Astrocyte (in vitro differentiated cells and primary cell): ENCODE measurements around the gene DERL3. TPM values are rescaled to one million over a fixed set of nuclear protein-coding genes. Genes with fewer than 3 reads are reported as not detected.

Source experiments
- DNase-seq: peaks from one replicate; pipeline ENCODE4 v3.0.0-alpha.2; 2010; ENCODE audit warnings: low read depth
- FAIRE-seq: peaks from 2 replicates; lab custom pipeline; 2011; peaks lifted over from hg19 to GRCh38; lab: Jason Lieb, UNC
- H2AFZ ChIP-seq: 2 replicates; pipeline ENCODE4 v1.6.0; 2012; ENCODE audit warnings: low read depth, low read length, inconsistent platforms
- H3K27ac ChIP-seq: 2 replicates; pipeline ENCODE4 v1.5.1; 2011; ENCODE audit warnings: low read depth, low read length, inconsistent platforms
- H3K27me3 ChIP-seq: 2 replicates; pipeline ENCODE4 v1.6.0; 2011; ENCODE audit warnings: low read length, inconsistent platforms; ENCODE audit not compliant: insufficient read depth
- H3K36me3 ChIP-seq: 2 replicates; pipeline ENCODE4 v1.5.1; 2011; ENCODE audit warnings: low read length, inconsistent platforms; ENCODE audit not compliant: insufficient read depth
- H3K4me1 ChIP-seq: 2 replicates; pipeline ENCODE4 v1.5.1; 2011; ENCODE audit warnings: low read length, inconsistent platforms; ENCODE audit not compliant: insufficient read depth
- H3K4me2 ChIP-seq: 2 replicates; pipeline ENCODE4 v1.6.0; 2012; ENCODE audit warnings: low read length, inconsistent platforms
- H3K4me3 ChIP-seq: 2 replicates; pipeline ENCODE4 v1.5.1; 2011; ENCODE audit warnings: low read depth, mild to moderate bottlenecking, low read length, inconsistent platforms; ENCODE audit not compliant: insufficient read depth
- H3K79me2 ChIP-seq: 2 replicates; pipeline ENCODE4 v1.6.0; 2012; ENCODE audit warnings: mild to moderate bottlenecking, low read length, inconsistent platforms; ENCODE audit not compliant: insufficient read depth
- H3K9ac ChIP-seq: 2 replicates; pipeline ENCODE4 v1.6.0; 2012; ENCODE audit warnings: mild to moderate bottlenecking, low read length, inconsistent platforms
- H3K9me3 ChIP-seq: 2 replicates; pipeline ENCODE4 v1.5.1; 2012; ENCODE audit warnings: low read depth, mild to moderate bottlenecking, low read length, inconsistent platforms; ENCODE audit not compliant: insufficient read depth
- H4K20me1 ChIP-seq: 2 replicates; pipeline ENCODE4 v1.6.0; 2012; ENCODE audit warnings: low read length, inconsistent platforms; ENCODE audit not compliant: insufficient read depth
- H3K27ac Mint-ChIP-seq: one replicate; pipeline ENCODE4 v1.8.0; 2021; ENCODE audit warnings: mild to moderate bottlenecking, mixed read lengths; ENCODE audit not compliant: unreplicated experiment
- H3K27me3 Mint-ChIP-seq: one replicate; pipeline ENCODE4 v1.8.0; 2021; ENCODE audit warnings: low read depth, mixed read lengths; ENCODE audit not compliant: unreplicated experiment
- H3K36me3 Mint-ChIP-seq: one replicate; pipeline ENCODE4 v1.8.0; 2021; ENCODE audit warnings: low read depth, mixed read lengths; ENCODE audit not compliant: unreplicated experiment
- H3K4me1 Mint-ChIP-seq: one replicate; pipeline ENCODE4 v1.8.0; 2021; ENCODE audit warnings: low read depth, mixed read lengths; ENCODE audit not compliant: unreplicated experiment
- H3K4me3 Mint-ChIP-seq: one replicate; pipeline ENCODE4 v1.8.0; 2021; ENCODE audit warnings: mild to moderate bottlenecking, moderate library complexity, mixed read lengths; ENCODE audit not compliant: unreplicated experiment
- H3K9me3 Mint-ChIP-seq: one replicate; pipeline ENCODE4 v1.8.0; 2021; ENCODE audit warnings: mild to moderate bottlenecking, mixed read lengths; ENCODE audit not compliant: unreplicated experiment
- EZH2 ChIP-seq: IDR thresholded peaks from 2 replicates; pipeline ENCODE4 v1.6.1; 2012; ENCODE audit warnings: mild to moderate bottlenecking, low read length, inconsistent platforms; ENCODE audit not compliant: insufficient read depth
- total RNA-seq: library from RNA; stranded (reverse); gene quantifications from 2 replicates; pipeline ENCODE4 v1.2.1, GENCODE V29; 2021
- TF ChIP-seq, protein P1 (sequence below): IDR thresholded peaks from 2 replicates; pipeline ENCODE4 v1.5.1; 2011; ENCODE audit warnings: low read depth, mild to moderate bottlenecking, inconsistent platforms, low read length, moderate library complexity; ENCODE audit not compliant: insufficient read depth

The DERL3 gene
- total RNA-seq, 1 donor from 2014 or later: 0.82 TPM

DNA sequence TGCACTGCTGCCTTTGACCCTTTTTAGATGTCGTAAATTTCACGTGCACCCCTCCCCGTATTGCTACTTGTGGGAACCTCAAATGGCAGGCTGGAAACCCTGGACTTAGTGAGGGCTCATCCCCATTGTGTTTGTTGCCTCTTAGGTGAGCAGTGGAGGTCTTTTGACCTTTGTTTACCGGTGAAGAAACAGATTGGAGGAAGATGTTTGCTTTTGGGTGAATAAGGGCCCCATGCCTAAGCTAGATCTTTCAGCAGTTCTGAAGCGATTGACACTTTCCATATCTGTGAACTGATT, 51.3 kb downstream of the DERL3 start:
- Histone ChIP-seq H3K27me3 (no peaks in the 10 kb centered on the region), H3K4me2 (peak overlapping the region; percentile 97), H3K9me3 (no peaks in the 10 kb centered on the region), H2AFZ (no peak overlapping the region), H3K9ac (peak overlapping the region; percentile 99), H3K36me3 (peaks cover 2% of the 10 kb centered on the region), H3K4me3 (peak overlapping the region; percentile 86), H3K27ac (peak overlapping the region; percentile 98), H3K79me2 (peaks cover 53% of the 10 kb centered on the region), H4K20me1 (peaks cover 52% of the 10 kb centered on the region), H3K4me1 (peaks cover 19% of the 10 kb centered on the region)
- Mint-ChIP-seq H3K4me3 (peak overlapping the region; percentile 96), H3K9me3 (no peaks in the 10 kb centered on the region), H3K27me3 (no peaks in the 10 kb centered on the region), H3K4me1 (peaks cover 22% of the 10 kb centered on the region), H3K36me3 (no peaks in the 10 kb centered on the region), H3K27ac (peak overlapping the region; percentile 84)
- TF ChIP-seq, protein P1, sequence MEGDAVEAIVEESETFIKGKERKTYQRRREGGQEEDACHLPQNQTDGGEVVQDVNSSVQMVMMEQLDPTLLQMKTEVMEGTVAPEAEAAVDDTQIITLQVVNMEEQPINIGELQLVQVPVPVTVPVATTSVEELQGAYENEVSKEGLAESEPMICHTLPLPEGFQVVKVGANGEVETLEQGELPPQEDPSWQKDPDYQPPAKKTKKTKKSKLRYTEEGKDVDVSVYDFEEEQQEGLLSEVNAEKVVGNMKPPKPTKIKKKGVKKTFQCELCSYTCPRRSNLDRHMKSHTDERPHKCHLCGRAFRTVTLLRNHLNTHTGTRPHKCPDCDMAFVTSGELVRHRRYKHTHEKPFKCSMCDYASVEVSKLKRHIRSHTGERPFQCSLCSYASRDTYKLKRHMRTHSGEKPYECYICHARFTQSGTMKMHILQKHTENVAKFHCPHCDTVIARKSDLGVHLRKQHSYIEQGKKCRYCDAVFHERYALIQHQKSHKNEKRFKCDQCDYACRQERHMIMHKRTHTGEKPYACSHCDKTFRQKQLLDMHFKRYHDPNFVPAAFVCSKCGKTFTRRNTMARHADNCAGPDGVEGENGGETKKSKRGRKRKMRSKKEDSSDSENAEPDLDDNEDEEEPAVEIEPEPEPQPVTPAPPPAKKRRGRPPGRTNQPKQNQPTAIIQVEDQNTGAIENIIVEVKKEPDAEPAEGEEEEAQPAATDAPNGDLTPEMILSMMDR: no peak
- TF ChIP-seq EZH2: no peak
- DNase-seq (no peak), FAIRE-seq (no peak)

DNA sequence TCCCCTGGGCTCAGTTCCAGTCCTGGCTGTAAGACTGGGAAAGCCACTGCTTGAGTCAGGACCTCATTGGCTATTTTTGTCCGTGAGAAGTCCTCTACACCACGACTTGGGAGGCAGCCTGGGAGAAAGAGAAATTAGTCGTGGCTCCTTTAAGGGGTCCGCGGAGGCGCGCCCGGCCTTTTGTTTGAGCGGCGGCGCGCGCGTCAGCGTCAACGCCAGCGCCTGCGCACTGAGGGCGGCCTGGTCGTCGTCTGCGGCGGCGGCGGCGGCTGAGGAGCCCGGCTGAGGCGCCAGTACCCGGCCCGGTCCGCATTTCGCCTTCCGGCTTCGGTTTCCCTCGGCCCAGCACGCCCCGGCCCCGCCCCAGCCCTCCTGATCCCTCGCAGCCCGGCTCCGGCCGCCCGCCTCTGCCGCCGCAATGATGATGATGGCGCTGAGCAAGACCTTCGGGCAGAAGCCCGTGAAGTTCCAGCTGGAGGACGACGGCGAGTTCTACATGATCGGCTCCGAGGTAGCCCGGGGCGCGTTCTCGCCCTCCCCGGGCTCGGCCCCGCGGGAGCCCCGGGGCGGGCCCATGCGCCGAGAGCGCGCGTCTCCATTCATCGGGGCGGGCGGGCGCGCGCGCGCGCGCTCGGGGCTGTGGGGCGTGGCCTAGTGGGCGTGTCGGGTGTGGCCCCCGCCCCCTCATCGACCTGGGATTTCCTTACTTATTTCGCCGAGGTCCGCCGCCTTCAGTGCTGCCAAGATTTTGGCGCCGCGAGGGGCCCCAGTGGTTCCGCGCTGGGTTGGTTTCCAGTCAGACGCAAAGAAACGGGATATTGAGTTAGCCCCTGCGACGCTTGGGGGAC, 51.8 kb downstream of the DERL3 start, which contains the start of gene SMARCB1:
Gene SMARCB1 (plus strand): TSS at position 215 of the 848 bp plus-strand sequence. CDS start 204 bp downstream, at position 419.
- Mint-ChIP-seq H3K9me3 (no peaks in the 10 kb centered on the region), H3K27ac (peak within 1 kb of the TSS; percentile 84), H3K27me3 (no peaks in the 10 kb centered on the region), H3K4me3 (peak within 1 kb of the TSS; percentile 96), H3K4me1 (peaks cover 22% of the 10 kb centered on the region), H3K36me3 (no peaks in the 10 kb centered on the region)
- H3K4me2 ChIP-seq: peak within 1 kb of the TSS; percentile 97
- peak; percentile 59 for FAIRE-seq
- H3K36me3 ChIP-seq: peaks cover 2% of the 10 kb centered on the region
- TF ChIP-seq, protein P1: no peak
- peaks cover 47% of the 10 kb centered on the region for H4K20me1 ChIP-seq
- peak within 1 kb of the TSS; percentile 68 for H2AFZ ChIP-seq
- DNase-seq: peak; percentile 89
- no peaks in the 10 kb centered on the region for H3K27me3 ChIP-seq
- H3K27ac ChIP-seq: peak within 1 kb of the TSS; percentile 98
- H3K79me2 ChIP-seq: peaks cover 47% of the 10 kb centered on the region
- H3K9ac ChIP-seq: peak within 1 kb of the TSS; percentile 99
- peak within 1 kb of the TSS; percentile 86 for H3K4me3 ChIP-seq
- H3K4me1 ChIP-seq: peaks cover 19% of the 10 kb centered on the region
- H3K9me3 ChIP-seq: no peaks in the 10 kb centered on the region

DNA sequence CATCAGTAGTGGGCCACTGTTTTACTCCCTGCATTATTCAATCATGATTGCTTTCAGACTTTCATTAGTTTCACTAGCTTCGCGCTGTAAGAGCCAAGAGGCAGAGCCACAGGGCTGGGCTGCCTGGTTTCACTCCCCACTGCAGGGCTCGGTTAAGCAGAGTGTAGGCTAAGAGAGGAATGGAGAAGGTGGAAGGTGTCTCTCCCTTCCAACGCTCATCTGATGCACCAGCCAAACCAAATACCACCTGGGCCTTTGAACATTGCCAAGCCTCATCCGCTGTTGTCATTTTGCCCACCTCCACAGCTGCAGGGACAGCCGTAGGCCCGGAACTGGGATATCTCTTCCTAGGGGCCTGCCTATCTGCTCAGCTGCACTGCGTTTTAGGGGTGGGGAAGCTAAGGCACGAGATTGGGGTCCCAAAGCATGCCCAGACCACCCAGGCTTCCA, 52.5 kb downstream of the DERL3 start:
- FAIRE-seq: no peak
- peak overlapping the region; percentile 80 for H3K4me3 Mint-ChIP-seq
- H3K36me3 Mint-ChIP-seq: peaks cover 3% of the 10 kb centered on the region

More for the DNA sequence above, 52.5 kb downstream of the DERL3 start:
- Histone ChIP-seq H3K27me3 (no peaks in the 10 kb centered on the region), H2AFZ (peak overlapping the region; percentile 43), H3K79me2 (peaks cover 41% of the 10 kb centered on the region), H3K4me1 (peaks cover 25% of the 10 kb centered on the region), H3K4me2 (peak overlapping the region; percentile 97), H3K36me3 (peaks cover 2% of the 10 kb centered on the region), H3K27ac (peak overlapping the region; percentile 98), H3K9me3 (no peaks in the 10 kb centered on the region), H3K4me3 (peak overlapping the region; percentile 86), H4K20me1 (peaks cover 40% of the 10 kb centered on the region), H3K9ac (peak overlapping the region; percentile 99)
- Mint-ChIP-seq H3K27ac (peak overlapping the region; percentile 78), H3K27me3 (no peaks in the 10 kb centered on the region), H3K9me3 (no peaks in the 10 kb centered on the region), H3K4me1 (peaks cover 26% of the 10 kb centered on the region)
- no peak for TF ChIP-seq EZH2
- TF ChIP-seq, protein P1: no peak
- no peak for DNase-seq
